ENCODE measurements around the gene HOPX. TPM values are rescaled to one million over a fixed set of nuclear protein-coding genes. Genes with fewer than 3 reads are reported as not detected.
A peak's percentile ranks its signal among the peaks of the same experiment; 100 is the strongest.
"Not testable (repeated sequence)": the region's sequence is repeated elsewhere in the genome, so short reads cannot be mapped to it uniquely, and the experiment has no call there.

HOPX gene
- total RNA-seq, 1 donor from 2014 or later = 2.6 TPM

DNA sequence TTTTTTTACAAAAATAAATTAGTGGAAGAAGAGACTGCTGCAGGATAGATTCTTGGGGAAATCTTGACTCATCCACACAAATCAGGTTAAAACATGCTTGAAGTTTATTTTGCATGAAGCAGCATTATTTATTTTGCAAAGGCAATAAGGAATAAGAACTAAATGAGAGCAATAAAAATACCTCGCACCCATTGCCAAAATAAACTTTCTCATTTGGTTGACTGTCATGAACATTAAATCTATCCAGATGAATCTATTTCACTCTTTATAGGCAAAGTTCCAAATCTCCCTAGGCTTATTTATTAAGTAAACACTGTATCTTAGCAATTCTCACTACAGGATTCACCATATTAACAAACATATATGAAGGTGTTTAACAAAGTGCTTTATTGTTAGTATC, 58.9 kb downstream of the HOPX start:
- DNase-seq = no peak

DNA sequence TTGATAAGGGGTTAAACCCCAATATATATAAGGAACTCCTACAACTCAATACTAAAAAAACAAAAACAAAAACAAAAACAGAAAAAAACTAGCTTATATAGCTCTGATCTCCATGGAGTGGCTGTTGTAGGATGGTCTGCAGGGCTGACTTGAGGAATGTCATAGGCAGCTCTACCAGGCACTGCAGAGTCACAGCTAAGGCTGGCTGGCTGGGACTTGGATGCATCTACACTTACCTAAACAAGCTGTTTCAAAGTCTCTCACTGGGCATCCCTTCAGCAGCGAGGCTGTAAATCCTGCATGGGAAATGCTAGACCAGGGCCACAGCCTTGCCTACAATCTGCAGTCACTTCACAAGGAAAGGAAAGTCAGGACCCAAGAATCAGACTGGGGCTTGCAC, 61.3 kb downstream of the HOPX start:
- DNase-seq = no peak

DNA sequence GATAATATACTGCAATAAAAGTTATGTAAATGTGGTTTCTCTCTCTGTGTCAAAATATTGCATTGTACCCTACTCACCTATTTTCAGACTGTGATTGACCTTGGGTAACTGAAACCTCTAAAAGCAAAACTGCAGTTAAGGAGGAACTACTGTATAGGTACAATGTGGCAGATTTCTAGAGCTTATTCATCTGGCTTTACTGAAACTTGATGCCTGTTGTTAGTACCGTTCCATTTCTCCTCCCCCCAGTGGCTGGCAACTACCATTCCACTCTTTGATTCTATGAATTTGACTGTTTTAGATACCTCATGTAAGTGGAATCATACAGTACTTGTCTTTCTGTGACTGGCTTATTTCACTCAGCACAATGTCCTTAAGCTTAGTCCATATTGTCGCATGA, 61.9 kb downstream of the HOPX start:
- DNase-seq = no peak

DNA sequence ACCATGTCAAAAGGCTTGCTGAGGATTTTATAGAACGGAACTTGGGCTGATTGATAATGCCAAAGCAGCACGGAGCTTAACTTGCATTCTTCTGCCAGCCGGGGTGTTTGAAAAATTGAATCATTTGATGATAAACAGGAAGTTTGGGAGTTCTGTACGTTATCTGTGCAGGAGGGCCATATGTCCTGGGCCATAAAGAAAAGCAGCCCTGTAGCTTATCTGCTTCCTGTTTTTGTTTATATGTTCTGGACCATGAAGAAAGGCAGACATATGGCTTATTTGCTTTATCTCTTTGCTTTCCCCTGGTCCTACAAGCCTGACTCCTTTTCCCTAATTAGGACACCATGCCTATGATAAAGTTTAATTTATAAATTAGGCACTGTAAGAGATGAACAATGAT, 62.4 kb downstream of the HOPX start:
- no peak for DNase-seq

DNA sequence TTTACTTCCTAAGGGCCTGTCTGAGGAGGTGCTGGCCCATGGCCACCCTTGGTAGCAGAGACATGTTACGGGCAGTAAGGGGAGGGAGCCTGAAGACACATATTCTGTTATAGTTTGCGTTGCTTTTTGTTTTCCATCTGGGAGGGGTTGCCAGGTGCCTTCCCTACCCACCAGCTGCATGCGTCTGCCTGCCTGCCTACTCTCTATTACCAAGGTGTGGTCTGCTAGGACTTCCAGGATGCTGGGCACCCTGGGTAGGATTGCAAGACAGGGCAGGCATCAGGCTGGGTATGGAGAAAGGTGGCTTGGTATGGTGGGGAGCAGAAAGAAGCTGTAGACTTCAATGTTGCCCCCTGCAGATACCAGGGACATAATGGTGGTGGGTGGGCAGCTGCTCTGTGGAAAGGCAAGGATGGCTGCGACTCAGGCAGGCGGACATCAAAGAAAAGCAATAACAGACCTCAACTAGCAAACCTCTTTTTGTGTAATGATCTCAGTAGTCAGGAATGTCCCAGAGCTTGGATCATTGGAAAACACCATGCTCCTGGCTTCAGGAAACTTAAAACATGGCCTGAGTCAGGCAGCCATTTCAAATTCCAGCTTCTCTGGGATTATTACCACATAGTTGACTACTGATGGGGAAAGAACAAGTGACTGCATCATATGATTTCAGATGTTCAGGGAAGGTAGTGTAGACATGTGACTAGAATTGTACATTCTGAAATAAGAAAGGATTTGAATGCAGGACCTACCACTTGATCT, 67.8 kb downstream of the HOPX start:
- peak; percentile 18 for DNase-seq

DNA sequence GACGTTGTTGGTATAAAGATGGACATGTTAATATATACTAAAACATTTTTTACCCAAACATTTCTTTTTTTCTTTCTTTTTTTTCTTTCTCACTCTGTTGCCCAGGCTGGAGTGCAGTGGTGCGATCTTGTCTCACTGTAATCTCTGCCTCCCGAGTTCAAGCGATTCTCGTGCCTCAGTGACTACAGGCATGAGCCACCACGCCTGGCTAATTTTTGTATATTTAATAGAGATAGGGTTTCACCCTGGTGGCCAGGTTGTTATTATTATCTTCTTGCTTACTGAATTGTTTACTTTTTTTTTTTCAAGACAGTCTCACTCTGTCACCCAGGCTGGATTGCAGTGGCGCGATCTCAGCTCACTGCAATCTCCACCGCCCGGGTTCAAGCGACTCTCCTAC, 68.8 kb downstream of the HOPX start:
- no peak for DNase-seq

DNA sequence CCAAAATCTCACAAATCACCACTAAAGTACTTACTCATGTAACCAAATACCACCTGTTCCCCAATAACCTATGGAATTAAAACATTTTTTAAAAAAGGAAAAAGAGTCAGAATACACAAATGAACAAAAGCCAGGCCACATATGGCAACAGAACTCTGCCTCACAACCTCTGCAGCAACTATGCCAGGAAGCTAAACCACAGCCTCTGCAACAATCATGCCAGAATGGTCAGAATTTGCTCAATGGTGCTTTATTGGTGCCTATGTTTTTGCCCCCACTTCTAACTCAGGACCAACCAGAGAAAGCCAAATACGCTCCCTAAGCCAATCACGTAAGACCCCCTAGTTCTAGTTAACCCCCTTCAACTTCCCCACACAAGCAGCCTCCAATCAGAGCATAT, 69.6 kb downstream of the HOPX start:
- no peak for DNase-seq

DNA sequence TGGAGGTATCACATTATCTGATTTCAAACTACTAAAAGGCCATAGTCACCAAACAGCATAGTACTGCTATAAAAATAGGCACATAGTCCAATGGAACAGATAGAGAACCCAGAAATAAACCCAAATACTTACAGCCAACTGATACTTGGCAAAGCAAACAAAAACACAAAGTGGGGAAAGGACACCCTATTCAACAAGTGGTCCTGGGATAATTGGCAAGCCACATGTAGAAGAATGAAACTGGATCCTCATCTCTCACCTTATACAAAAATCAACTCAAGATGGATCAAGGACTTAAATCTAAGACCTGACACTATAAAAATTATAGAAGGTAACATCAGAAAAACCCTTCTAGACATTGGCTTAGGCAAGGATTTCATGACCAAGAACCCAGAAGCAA, 70.9 kb downstream of the HOPX start:
- DNase-seq = not testable (repeated sequence)

DNA sequence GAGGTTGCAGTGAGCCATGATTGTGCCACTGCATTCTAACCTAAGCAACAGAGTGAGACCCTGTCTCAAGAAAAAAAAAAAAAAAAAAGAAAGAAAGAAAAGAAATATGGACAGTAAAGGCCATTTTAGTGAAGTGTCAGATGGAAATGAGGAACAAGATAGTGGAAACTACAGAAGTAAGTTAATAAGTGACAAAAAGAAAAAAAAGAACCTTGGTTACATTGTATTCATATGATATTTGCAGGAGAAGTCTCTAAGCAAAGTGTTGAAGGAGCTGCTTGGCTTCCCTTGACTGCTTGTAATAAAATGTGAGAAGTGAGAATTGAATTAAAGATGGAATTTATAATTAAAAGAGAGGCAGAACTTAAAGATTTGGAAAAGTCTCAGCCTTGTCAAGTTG, 73.2 kb downstream of the HOPX start:
- DNase-seq = no peak

DNA sequence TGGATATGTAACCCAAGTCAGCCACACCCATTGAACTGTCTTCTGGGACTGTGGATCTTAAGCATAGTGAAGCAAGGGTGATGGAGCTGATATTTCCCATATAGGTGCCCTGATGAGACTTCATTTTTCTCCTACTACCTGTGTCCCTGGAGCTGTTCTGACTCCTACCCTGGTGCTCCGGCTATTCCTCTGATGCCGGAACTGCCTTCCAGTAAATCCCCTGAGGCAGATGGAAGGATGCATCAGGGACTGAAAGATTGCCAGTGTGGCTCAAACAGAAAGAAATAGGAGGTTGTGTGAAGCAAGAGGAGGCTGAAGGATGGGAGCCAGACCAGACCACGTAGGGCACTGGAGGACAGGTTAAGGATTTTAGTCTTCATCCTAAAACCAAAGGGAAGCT, 74.7 kb downstream of the HOPX start:
- DNase-seq = no peak

DNA sequence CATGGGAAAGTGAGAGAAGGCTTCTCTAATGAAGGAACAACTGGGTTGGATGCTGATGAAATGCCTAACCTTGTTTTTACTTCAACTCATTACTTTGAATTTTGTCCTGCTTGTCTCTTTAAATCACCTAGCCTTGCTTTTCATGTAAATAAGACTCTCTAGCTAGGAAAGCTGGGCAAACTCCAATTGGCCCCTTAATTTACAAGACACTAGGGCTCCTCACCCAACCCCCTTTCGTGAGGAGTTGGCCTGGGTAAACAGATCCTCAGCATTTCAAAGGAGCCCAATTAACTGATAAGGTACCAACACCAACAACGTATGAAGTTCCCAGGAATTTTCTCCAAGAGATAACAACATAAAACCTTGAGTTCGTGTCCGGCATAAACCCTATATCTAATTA, 75.6 kb downstream of the HOPX start:
- not testable (repeated sequence) for DNase-seq

DNA sequence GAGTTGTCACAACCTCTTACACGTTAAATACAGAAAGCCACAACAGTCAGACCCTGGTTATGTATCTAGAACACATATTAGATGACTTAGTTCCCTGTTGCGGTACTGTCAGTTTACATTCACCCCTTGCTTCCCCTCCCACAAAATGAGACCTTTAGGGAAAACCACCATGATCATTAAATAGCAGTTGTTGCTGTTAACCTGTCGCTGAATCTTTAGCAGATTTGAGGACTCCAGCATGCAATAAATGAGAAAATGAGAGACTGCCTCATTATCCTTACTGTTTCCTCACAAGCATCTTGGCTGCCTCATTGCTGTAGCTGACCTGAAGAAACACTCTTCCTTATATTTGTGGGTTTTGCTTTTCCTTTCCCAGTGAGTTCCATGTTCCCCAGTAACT, 77.8 kb downstream of the HOPX start:
- no peak for DNase-seq

Other genes starting within 250 kb of the HOPX start
- 16.8 and 18.3 TPM in 2 replicates for gene PPAT, start 245.7 kb downstream of the HOPX start, total RNA-seq
- 25.9 and 92.4 TPM in 2 replicates for gene PAICS, start 245.0 kb downstream of the HOPX start, total RNA-seq
- gene SRP72, start 213.7 kb downstream of the HOPX start, total RNA-seq = 87.5 and 128 TPM in 2 replicates
- gene ARL9, start 175.5 kb downstream of the HOPX start, total RNA-seq = not detected in 2 replicates
- not detected in 2 replicates for gene SPINK2, start 140.4 kb upstream of the HOPX start, total RNA-seq
- gene REST, start 226.6 kb upstream of the HOPX start, total RNA-seq = 31.8 and 46.5 TPM in 2 replicates